H9 (cell line): ENCODE data around the gene FAM163B. TPM values are rescaled to one million over a fixed set of nuclear protein-coding genes. Genes with fewer than 3 reads are reported as not detected.
A peak's percentile ranks its signal among the peaks of the same experiment; 100 is the strongest.

Experiments
- DNase-seq: peaks from one replicate; pipeline ENCODE4 v3.0.0-alpha.2; 2017
- H2AFZ ChIP-seq: one replicate; pipeline ENCODE4 v1.6.1; 2013; ENCODE audit warnings: mild to moderate bottlenecking, low read length, control low read depth, moderate library complexity
- H2AK5ac ChIP-seq: 2 replicates; pipeline ENCODE4 v1.6.1; 2013; ENCODE audit warnings: low read length, control low read depth, mixed read lengths; ENCODE audit not compliant: insufficient read length
- H2BK120ac ChIP-seq: one replicate; pipeline ENCODE4 v1.6.1; 2013; ENCODE audit warnings: low read depth, mild to moderate bottlenecking, low read length, control low read depth, inconsistent platforms; ENCODE audit not compliant: poor library complexity, severe bottlenecking
- H2BK12ac ChIP-seq: 2 replicates; pipeline ENCODE4 v1.6.1; 2013; ENCODE audit warnings: low read length, control low read depth, mixed read lengths, low read depth; ENCODE audit not compliant: insufficient read length
- H2BK15ac ChIP-seq: 2 replicates; pipeline ENCODE4 v1.6.1; 2013; ENCODE audit warnings: low read depth, low read length, control low read depth
- H2BK20ac ChIP-seq: one replicate; pipeline ENCODE4 v1.6.1; 2013; ENCODE audit warnings: low read depth, mild to moderate bottlenecking, low read length, control low read depth, inconsistent platforms; ENCODE audit not compliant: poor library complexity, severe bottlenecking
- H2BK5ac ChIP-seq: 2 replicates; pipeline ENCODE4 v1.6.1; 2013; ENCODE audit warnings: low read length, control low read depth, mixed read lengths; ENCODE audit not compliant: insufficient read length
- H3K14ac ChIP-seq: 2 replicates; pipeline ENCODE4 v1.6.1; 2013; ENCODE audit warnings: low read length, control low read depth; ENCODE audit not compliant: insufficient read depth
- H3K18ac ChIP-seq: 2 replicates; pipeline ENCODE4 v1.6.1; 2013; ENCODE audit warnings: low read depth, mild to moderate bottlenecking, mixed read lengths, low read length, control low read depth; ENCODE audit not compliant: insufficient read length
- H3K23ac ChIP-seq: 2 replicates; pipeline ENCODE4 v1.6.1; 2013; ENCODE audit warnings: low read length, control low read depth, mixed read lengths, low read depth; ENCODE audit not compliant: insufficient read length
- H3K23me2 ChIP-seq: 2 replicates; pipeline ENCODE4 v1.6.1; 2013; ENCODE audit warnings: low read depth, mild to moderate bottlenecking, mixed read lengths, low read length, control low read depth; ENCODE audit not compliant: insufficient read length, poor library complexity, severe bottlenecking
- H3K27ac ChIP-seq: 2 replicates; pipeline ENCODE4 v1.5.1; 2013; ENCODE audit warnings: low read length, control low read depth, mixed read lengths, low read depth; ENCODE audit not compliant: insufficient read length
- H3K27me3 ChIP-seq: 2 replicates; pipeline ENCODE4 v1.6.1; 2013; ENCODE audit warnings: low read length, control low read depth, inconsistent platforms; ENCODE audit not compliant: insufficient read depth
- H3K4ac ChIP-seq: 2 replicates; pipeline ENCODE4 v1.6.1; 2013; ENCODE audit warnings: low read depth, mild to moderate bottlenecking, control low read depth, inconsistent platforms, low read length, moderate library complexity
- H3K4me1 ChIP-seq: 2 replicates; pipeline ENCODE4 v1.6.1; 2013; ENCODE audit warnings: low read length, control low read depth, inconsistent platforms; ENCODE audit not compliant: insufficient read depth
- H3K4me2 ChIP-seq: 2 replicates; pipeline ENCODE4 v1.6.1; 2013; ENCODE audit warnings: low read length, control low read depth, mixed read lengths; ENCODE audit not compliant: insufficient read length, insufficient read depth
- H3K56ac ChIP-seq: 2 replicates; pipeline ENCODE4 v1.6.1; 2013; ENCODE audit warnings: low read depth, mild to moderate bottlenecking, mixed read lengths, low read length, control low read depth; ENCODE audit not compliant: insufficient read length
- H3K79me1 ChIP-seq: 2 replicates; pipeline ENCODE4 v1.6.1; 2013; ENCODE audit warnings: low read depth, mild to moderate bottlenecking, moderate library complexity, low read length, control low read depth, inconsistent platforms; ENCODE audit not compliant: insufficient read depth, poor library complexity, severe bottlenecking
- H3K79me2 ChIP-seq: 2 replicates; pipeline ENCODE4 v1.6.1; 2013; ENCODE audit warnings: low read length, control low read depth, inconsistent platforms; ENCODE audit not compliant: insufficient read depth
- H3K9ac ChIP-seq: 2 replicates; pipeline ENCODE4 v1.6.1; 2013; ENCODE audit warnings: low read length, control low read depth, mixed read lengths; ENCODE audit not compliant: insufficient read length; ENCODE audit errors: extremely low read depth
- H3K9me3 ChIP-seq: one replicate; pipeline ENCODE4 v1.6.1; 2013; ENCODE audit warnings: low read depth, low read length, inconsistent platforms; ENCODE audit not compliant: control insufficient read depth
- H3T11ph ChIP-seq: one replicate; pipeline ENCODE4 v1.6.1; 2013; ENCODE audit warnings: mild to moderate bottlenecking, low read length, control low read depth, inconsistent platforms
- H4K20me1 ChIP-seq: one replicate; pipeline ENCODE4 v1.6.1; 2013; ENCODE audit not compliant: control insufficient read depth, insufficient read length, insufficient read depth
- H4K5ac ChIP-seq: 2 replicates; pipeline ENCODE4 v1.6.1; 2013; ENCODE audit warnings: low read depth, mild to moderate bottlenecking, mixed read lengths, low read length, control low read depth; ENCODE audit not compliant: insufficient read length
- H4K8ac ChIP-seq: replicated peaks from 2 replicates; pipeline ENCODE4 v1.6.1; 2013; ENCODE audit warnings: low read length, control low read depth, mixed read lengths, low read depth; ENCODE audit not compliant: insufficient read length
- H4K91ac ChIP-seq: 2 replicates; pipeline ENCODE4 v1.6.1; 2013; ENCODE audit warnings: low read depth, mild to moderate bottlenecking, moderate library complexity, mixed read lengths, low read length, control low read depth; ENCODE audit not compliant: insufficient read length
- H3K27ac Mint-ChIP-seq, 3 experiments: 2 replicates in 2 of 3; 3 replicates in 1 of 3; pipeline ENCODE4 v1.8.0; 2020 to 2021; ENCODE audit warnings: mixed read lengths in 3 of 3, mild to moderate bottlenecking in 1 of 3, moderate library complexity in 1 of 3
- H3K27me3 Mint-ChIP-seq: 2 replicates; pipeline ENCODE4 v1.8.0; 2021; ENCODE audit warnings: low read depth, mild to moderate bottlenecking, moderate library complexity, mixed read lengths
- H3K36me3 Mint-ChIP-seq, 3 experiments: 2 replicates in 2 of 3; 3 replicates in 1 of 3; pipeline ENCODE4 v1.8.0; 2020 to 2021; ENCODE audit warnings: low read depth in 3 of 3, mixed read lengths in 3 of 3; ENCODE audit not compliant: insufficient read depth in 1 of 3
- H3K4me1 Mint-ChIP-seq, 2 experiments: 2 replicates each; pipeline ENCODE4 v1.8.0; 2020; ENCODE audit warnings: mixed read lengths in 2 of 2
- H3K4me3 Mint-ChIP-seq, 2 experiments: 2 replicates in 1 of 2; 3 replicates in 1 of 2; pipeline ENCODE4 v1.8.0; 2020 to 2021; ENCODE audit warnings: mild to moderate bottlenecking in 2 of 2, mixed read lengths in 2 of 2, moderate library complexity in 1 of 2
- H3K9me3 Mint-ChIP-seq, 2 experiments: 2 replicates in 1 of 2; 3 replicates in 1 of 2; pipeline ENCODE4 v1.8.0; 2020; ENCODE audit warnings: mild to moderate bottlenecking in 2 of 2, mixed read lengths in 2 of 2, moderate library complexity in 1 of 2
- WGBS: extraction: QIAGEN DNeasy Blood & Tissue Kit; methylation state at CpG from one replicate; pipeline ENCODE4 v1.1.7; 2013; ENCODE audit warnings: missing lambda C conversion rate, low lambda C conversion rate, mixed read lengths; ENCODE audit not compliant: insufficient read length; ENCODE audit errors: extremely low coverage; 5-methylcytosine and 5-hydroxymethylcytosine counted together
- total RNA-seq: library from RNA; stranded (reverse); gene quantifications from 2 replicates; pipeline ENCODE4 v1.2.1, GENCODE V29; 2021
- TF ChIP-seq, protein P1 (sequence below): fragments of 200-600 bp; sonication (generic); conservative IDR thresholded peaks from 3 replicates; pipeline ENCODE4 v1.8.0; 2021; ENCODE audit warnings: antibody characterized with exemption, mild to moderate bottlenecking

The FAM163B gene
- total RNA-seq, 1 experiment from 2014 or later, result 0.39 TPM

- no peak overlapping the region for H3K9ac ChIP-seq
- no peaks in the 10 kb centered on the region for H3K79me1 ChIP-seq
- H3K23ac ChIP-seq, result no peak overlapping the region
- H3K4me1 ChIP-seq, result peaks cover 2% of the 10 kb centered on the region; the same call in 1 of the 2 replicates
- H3K27ac ChIP-seq, result no peak overlapping the region
- no peaks in the 10 kb centered on the region for H3K23me2 ChIP-seq
- H2BK5ac ChIP-seq, result no peak overlapping the region
- DNase-seq, result no peak
- no peak overlapping the region for H2BK120ac ChIP-seq
- no peaks in the 10 kb centered on the region for H3K27me3 ChIP-seq
- no CpG with 5 or more reads among the region's 54 CpGs for WGBS
- H4K5ac ChIP-seq, result no peak overlapping the region
- Mint-ChIP-seq H3K27me3 (peaks cover 13% of the 10 kb centered on the region), H3K4me3 (no peak overlapping the region; a peak in 1 of 5 replicates), H3K4me1 (peaks cover 24 to 36% of the 10 kb centered on the region in 2 experiments), H3K9me3 (no peaks in the 10 kb centered on the region), H3K27ac (peak overlapping the region in 2 of 3 experiments; percentile 36 to 85; a peak in 2 of 7 replicates), H3K36me3 (peaks cover 0 to 3% (median 0%) of the 10 kb centered on the region in 3 experiments; a peak in 2 of 7 replicates)
- H2BK20ac ChIP-seq, result no peak overlapping the region
- TF ChIP-seq, protein P1, sequence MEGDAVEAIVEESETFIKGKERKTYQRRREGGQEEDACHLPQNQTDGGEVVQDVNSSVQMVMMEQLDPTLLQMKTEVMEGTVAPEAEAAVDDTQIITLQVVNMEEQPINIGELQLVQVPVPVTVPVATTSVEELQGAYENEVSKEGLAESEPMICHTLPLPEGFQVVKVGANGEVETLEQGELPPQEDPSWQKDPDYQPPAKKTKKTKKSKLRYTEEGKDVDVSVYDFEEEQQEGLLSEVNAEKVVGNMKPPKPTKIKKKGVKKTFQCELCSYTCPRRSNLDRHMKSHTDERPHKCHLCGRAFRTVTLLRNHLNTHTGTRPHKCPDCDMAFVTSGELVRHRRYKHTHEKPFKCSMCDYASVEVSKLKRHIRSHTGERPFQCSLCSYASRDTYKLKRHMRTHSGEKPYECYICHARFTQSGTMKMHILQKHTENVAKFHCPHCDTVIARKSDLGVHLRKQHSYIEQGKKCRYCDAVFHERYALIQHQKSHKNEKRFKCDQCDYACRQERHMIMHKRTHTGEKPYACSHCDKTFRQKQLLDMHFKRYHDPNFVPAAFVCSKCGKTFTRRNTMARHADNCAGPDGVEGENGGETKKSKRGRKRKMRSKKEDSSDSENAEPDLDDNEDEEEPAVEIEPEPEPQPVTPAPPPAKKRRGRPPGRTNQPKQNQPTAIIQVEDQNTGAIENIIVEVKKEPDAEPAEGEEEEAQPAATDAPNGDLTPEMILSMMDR, result no peak
- no peak overlapping the region for H3K14ac ChIP-seq
- no peaks in the 10 kb centered on the region for H3K9me3 ChIP-seq
- H3K4ac ChIP-seq, result no peak overlapping the region
- H3K4me2 ChIP-seq, result no peak overlapping the region
- H2AK5ac ChIP-seq, result no peak overlapping the region
- H3K79me2 ChIP-seq, result no peaks in the 10 kb centered on the region
- H3K18ac ChIP-seq, result no peak overlapping the region
- H2BK12ac ChIP-seq, result no peak overlapping the region
- H3K56ac ChIP-seq, result no peak overlapping the region
- no peak overlapping the region for H3T11ph ChIP-seq
- H2AFZ ChIP-seq, result no peak overlapping the region
- H4K20me1 ChIP-seq, result no peaks in the 10 kb centered on the region
- H4K91ac ChIP-seq, result no peak overlapping the region
- H4K8ac ChIP-seq, result no peak overlapping the region
- H2BK15ac ChIP-seq, result no peak overlapping the region
Observed at GRCh38 chr9:133562611-133563290, 46.4 kb downstream of the FAM163B start.
